HEK293 (cell line): Measurements from ENCODE around the gene RALGAPA2.
"Not testable (repeated sequence)": the region's sequence is repeated elsewhere in the genome, so short reads cannot be mapped to it uniquely, and the experiment has no call there.

Experiments used
- CTCF ChIA-PET: fragments of 350-600 bp; formaldehyde crosslinking; extraction: SDS; loops from one replicate; lab custom pipeline; 2021; ENCODE audit warnings: antibody characterized with exemption; lab: Yijun Ruan, JAX
- POLR2A ChIA-PET: fragments of 300-600 bp; formaldehyde crosslinking; extraction: SDS; loops from one replicate; lab custom pipeline; 2020; ENCODE audit warnings: antibody characterized with exemption, inconsistent platforms; lab: Yijun Ruan, JAX
- H3K27ac ChIP-seq: fragments of 200-500 bp; sonication (Bioruptor generic); 2 replicates; pipeline ENCODE4 v1.5.1; 2014; ENCODE audit warnings: low read depth, low read length, control low read depth, inconsistent platforms; ENCODE audit errors: extremely low read depth
- H3K36me3 ChIP-seq, 2 experiments: fragments of 200-500 bp in 1 of 2; sonication (Bioruptor generic) in 1 of 2; 1 replicate in 1 of 2; 2 replicates in 1 of 2; pipeline ENCODE4 v1.5.1; 2014 to 2017; ENCODE audit warnings: inconsistent platforms in 2 of 2, low read length in 2 of 2; ENCODE audit not compliant: control insufficient read depth in 2 of 2, insufficient read depth in 1 of 2
- H3K4me1 ChIP-seq: fragments of 200-500 bp; sonication (Bioruptor generic); 2 replicates; pipeline ENCODE4 v1.5.1; 2014; ENCODE audit warnings: mild to moderate bottlenecking, low read length, inconsistent platforms; ENCODE audit not compliant: control insufficient read depth, insufficient read depth
- H3K4me3 ChIP-seq: 2 replicates; pipeline ENCODE4 v1.5.1; 2011; ENCODE audit warnings: low read depth, mild to moderate bottlenecking, control low read depth, low read length, moderate library complexity
- H3K9me3 ChIP-seq: fragments of 200-500 bp; sonication (Bioruptor generic); 2 replicates; pipeline ENCODE4 v1.5.1; 2014; ENCODE audit warnings: low read depth, low read length, inconsistent platforms; ENCODE audit not compliant: control insufficient read depth, insufficient read depth
- GLI2 ChIP-seq: fragments of 450-650 bp; formaldehyde crosslinking; IDR thresholded peaks from 2 replicates; pipeline ENCODE4; 2017; ENCODE audit warnings: missing biosample characterization, missing genetic modification characterization, low read depth, borderline replicate concordance
- GLI4 ChIP-seq: fragments of 450-650 bp; formaldehyde crosslinking; IDR thresholded peaks from 2 replicates; pipeline ENCODE4 v1.5.1; 2016; ENCODE audit warnings: missing biosample characterization, missing genetic modification characterization
- GLIS1 ChIP-seq: fragments of 450-650 bp; formaldehyde crosslinking; IDR thresholded peaks from 2 replicates; pipeline ENCODE4 v1.5.1; 2016; ENCODE audit warnings: missing biosample characterization, missing genetic modification characterization
- KLF7 ChIP-seq: fragments of 450-650 bp; formaldehyde crosslinking; IDR thresholded peaks from 2 replicates; pipeline ENCODE4 v1.5.1; 2016; ENCODE audit warnings: missing biosample characterization, missing genetic modification characterization, borderline replicate concordance
- SP3 ChIP-seq: fragments of 450-650 bp; formaldehyde crosslinking; IDR thresholded peaks from 2 replicates; pipeline ENCODE4 v1.5.1; 2016; ENCODE audit warnings: missing biosample characterization, missing genetic modification characterization
- ZNF202 ChIP-seq: fragments of 450-650 bp; formaldehyde crosslinking; IDR thresholded peaks from 2 replicates; pipeline ENCODE4 v1.5.1; 2016; ENCODE audit warnings: missing biosample characterization, missing genetic modification characterization, borderline replicate concordance
- ZNF521 ChIP-seq: fragments of 450-650 bp; formaldehyde crosslinking; IDR thresholded peaks from 2 replicates; pipeline ENCODE4 v1.5.1; 2017; ENCODE audit warnings: missing biosample characterization, mild to moderate bottlenecking, missing genetic modification characterization
- ZNF600 ChIP-seq: fragments of 450-650 bp; formaldehyde crosslinking; IDR thresholded peaks from 2 replicates; pipeline ENCODE4 v1.5.1; 2016; ENCODE audit warnings: missing biosample characterization, missing genetic modification characterization
- ZNF830 ChIP-seq: fragments of 450-650 bp; IDR thresholded peaks from 2 replicates; pipeline ENCODE4 v1.5.0; 2018; ENCODE audit warnings: missing biosample characterization, missing genetic modification characterization, low read depth, mild to moderate bottlenecking, moderate library complexity
- TF ChIP-seq, protein P1 (sequence below): fragments of 450-650 bp; formaldehyde crosslinking; IDR thresholded peaks from 2 replicates; pipeline ENCODE4 v1.5.1; 2016; ENCODE audit warnings: missing biosample characterization, missing genetic modification characterization, borderline replicate concordance
- TF ChIP-seq, protein P2 (sequence below): fragments of 450-650 bp; formaldehyde crosslinking; IDR thresholded peaks from 2 replicates; pipeline ENCODE4 v1.5.1; 2016; ENCODE audit warnings: missing biosample characterization, missing genetic modification characterization

The RALGAPA2 gene

DNA sequence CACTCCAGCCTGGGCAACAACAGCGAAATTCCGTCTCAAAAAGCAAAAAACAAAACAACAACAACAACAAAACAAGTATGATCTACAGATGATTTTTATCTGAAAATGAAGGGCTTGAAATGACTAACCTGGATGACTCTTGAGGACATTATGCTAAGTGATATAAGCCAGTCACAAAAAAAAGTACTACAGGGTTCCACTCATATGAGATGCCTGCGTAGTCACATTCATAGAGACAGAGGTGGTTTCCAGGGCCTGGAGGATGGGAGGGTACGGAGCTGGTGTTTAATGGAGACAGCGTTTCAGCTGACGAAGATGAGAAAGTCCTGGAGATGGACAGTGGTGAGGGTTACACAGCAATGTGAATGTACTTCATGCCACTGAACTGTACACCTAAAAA is 352.8 kb downstream of the RALGAPA2 start:
- TF ChIP-seq ZNF830 (tag by site-specific recombination) (no peak), ZNF600 (0 out of 2 replicates have a peak, but pooled peaks have one; percentile 33)
- no peaks in the 10 kb centered on the region for H3K9me3 ChIP-seq
- no peaks in the 10 kb centered on the region for H3K36me3 ChIP-seq
- no peak overlapping the region for H3K27ac ChIP-seq
- ChIA-PET POLR2A (no interaction called here), CTCF (interaction anchor here (0.6 to 1.0 kb wide), 4 partner anchors 16 to 1219 kb away, joined by 3 to 4 read pairs (median 3); no protein-coding TSS in a partner anchor)
- H3K4me3 ChIP-seq: no peak overlapping the region
- H3K4me1 ChIP-seq: peaks cover 10% of the 10 kb centered on the region; the same call in 1 of the 2 replicates

DNA sequence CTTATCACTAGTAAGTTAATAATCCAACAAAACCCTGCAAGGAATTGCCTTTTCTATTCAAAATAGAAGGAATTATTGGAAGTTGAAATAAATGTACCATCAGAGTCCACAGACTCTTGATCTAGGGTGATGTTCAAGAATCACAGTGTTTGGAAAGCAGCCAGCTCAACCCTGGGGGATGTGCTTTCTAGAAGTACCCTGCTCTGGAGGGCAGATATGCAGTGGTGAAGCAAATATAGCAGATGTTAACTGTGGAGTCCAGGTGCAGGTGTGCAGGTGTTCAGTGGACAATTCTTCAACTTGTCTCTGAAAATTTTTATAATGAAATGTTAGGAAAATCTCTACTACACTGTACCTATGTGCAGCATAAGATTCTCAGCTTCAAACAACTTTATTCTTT is 353.6 kb downstream of the RALGAPA2 start:
- CTCF ChIA-PET: interaction anchor here (0.6 to 0.7 kb wide), 2 partner anchors 208 to 307 kb away, joined by 3 read pairs; no protein-coding TSS in a partner anchor
- Histone ChIP-seq H3K4me1 (peaks cover 6% of the 10 kb centered on the region; the same call in 1 of the 2 replicates), H3K36me3 (no peaks in the 10 kb centered on the region), H3K9me3 (no peaks in the 10 kb centered on the region), H3K27ac (no peak overlapping the region), H3K4me3 (no peak overlapping the region)
- POLR2A ChIA-PET: no interaction called here
- TF ChIP-seq ZNF202 (tag by site-specific recombination) (no peak), GLI4 (tag by site-specific recombination) (no peak), GLI2 (tag by site-specific recombination) (no peak)
- TF ChIP-seq, protein P1, sequence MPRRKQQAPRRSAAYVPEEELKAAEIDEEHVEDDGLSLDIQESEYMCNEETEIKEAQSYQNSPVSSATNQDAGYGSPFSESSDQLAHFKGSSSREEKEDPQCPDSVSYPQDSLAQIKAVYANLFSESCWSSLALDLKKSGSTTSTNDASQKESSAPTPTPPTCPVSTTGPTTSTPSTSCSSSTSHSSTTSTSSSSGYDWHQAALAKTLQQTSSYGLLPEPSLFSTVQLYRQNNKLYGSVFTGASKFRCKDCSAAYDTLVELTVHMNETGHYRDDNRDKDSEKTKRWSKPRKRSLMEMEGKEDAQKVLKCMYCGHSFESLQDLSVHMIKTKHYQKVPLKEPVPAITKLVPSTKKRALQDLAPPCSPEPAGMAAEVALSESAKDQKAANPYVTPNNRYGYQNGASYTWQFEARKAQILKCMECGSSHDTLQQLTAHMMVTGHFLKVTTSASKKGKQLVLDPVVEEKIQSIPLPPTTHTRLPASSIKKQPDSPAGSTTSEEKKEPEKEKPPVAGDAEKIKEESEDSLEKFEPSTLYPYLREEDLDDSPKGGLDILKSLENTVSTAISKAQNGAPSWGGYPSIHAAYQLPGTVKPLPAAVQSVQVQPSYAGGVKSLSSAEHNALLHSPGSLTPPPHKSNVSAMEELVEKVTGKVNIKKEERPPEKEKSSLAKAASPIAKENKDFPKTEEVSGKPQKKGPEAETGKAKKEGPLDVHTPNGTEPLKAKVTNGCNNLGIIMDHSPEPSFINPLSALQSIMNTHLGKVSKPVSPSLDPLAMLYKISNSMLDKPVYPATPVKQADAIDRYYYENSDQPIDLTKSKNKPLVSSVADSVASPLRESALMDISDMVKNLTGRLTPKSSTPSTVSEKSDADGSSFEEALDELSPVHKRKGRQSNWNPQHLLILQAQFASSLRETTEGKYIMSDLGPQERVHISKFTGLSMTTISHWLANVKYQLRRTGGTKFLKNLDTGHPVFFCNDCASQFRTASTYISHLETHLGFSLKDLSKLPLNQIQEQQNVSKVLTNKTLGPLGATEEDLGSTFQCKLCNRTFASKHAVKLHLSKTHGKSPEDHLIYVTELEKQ (tag by site-specific recombination): no peak

DNA sequence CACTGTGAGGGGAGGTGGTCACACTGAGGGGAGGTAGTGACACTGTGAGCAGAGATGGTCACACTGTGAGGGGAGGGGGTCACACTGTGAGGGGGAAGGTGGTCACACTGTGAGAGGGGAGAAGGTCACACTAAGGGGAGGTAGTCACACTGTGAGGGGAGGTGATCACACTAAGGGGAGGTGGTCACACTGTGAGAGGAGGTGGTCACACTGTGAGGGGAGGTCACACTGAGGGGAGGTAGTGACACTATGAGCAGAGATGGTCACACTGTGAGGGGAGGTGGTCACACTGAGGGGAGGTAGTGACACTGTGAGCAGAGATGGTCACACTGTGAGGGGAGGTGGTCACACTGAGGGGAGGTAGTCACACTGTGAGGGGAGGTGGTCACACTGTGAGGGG is 356.9 kb downstream of the RALGAPA2 start:
- H3K9me3 ChIP-seq, H3K36me3 ChIP-seq, POLR2A ChIA-PET, CTCF ChIA-PET, H3K4me3 ChIP-seq, H3K4me1 ChIP-seq, H3K27ac ChIP-seq: not testable (repeated sequence)
- TF ChIP-seq, protein P2, sequence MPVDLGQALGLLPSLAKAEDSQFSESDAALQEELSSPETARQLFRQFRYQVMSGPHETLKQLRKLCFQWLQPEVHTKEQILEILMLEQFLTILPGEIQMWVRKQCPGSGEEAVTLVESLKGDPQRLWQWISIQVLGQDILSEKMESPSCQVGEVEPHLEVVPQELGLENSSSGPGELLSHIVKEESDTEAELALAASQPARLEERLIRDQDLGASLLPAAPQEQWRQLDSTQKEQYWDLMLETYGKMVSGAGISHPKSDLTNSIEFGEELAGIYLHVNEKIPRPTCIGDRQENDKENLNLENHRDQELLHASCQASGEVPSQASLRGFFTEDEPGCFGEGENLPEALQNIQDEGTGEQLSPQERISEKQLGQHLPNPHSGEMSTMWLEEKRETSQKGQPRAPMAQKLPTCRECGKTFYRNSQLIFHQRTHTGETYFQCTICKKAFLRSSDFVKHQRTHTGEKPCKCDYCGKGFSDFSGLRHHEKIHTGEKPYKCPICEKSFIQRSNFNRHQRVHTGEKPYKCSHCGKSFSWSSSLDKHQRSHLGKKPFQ (tag by site-specific recombination): peak; percentile 92

DNA sequence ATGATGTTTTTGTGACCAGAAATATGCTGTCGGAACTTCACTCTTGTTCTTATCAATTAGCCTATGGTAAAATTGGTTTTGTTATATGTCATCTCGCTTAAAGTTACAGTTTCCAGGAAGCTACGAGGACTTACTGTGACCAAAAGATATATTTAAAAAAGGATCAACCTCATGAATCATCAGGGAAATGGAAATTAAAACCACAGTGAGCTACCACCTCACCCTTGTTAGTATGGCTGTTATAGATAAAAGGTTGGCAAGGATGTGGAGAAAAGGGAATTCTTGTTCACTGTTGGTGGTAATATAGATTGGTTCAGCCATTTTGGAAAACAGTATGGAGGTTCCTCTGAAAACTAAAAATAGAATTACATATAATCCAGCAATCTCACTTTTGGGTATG is 358.9 kb downstream of the RALGAPA2 start:
- TF ChIP-seq GLIS1 (tag by site-specific recombination): no peak
- no peak for TF ChIP-seq SP3 (tag by site-specific recombination)
- TF ChIP-seq KLF7 (tag by site-specific recombination): no peak
- TF ChIP-seq ZNF521 (tag by site-specific recombination): no peak
- Histone ChIP-seq H3K4me3 (no peak overlapping the region), H3K27ac (no peak overlapping the region), H3K36me3 (no peaks in the 10 kb centered on the region), H3K9me3 (no peaks in the 10 kb centered on the region), H3K4me1 (no peaks in the 10 kb centered on the region)
- ChIA-PET POLR2A (no interaction called here), CTCF (interaction anchor here (0.9 kb wide), 1 partner anchor 270 kb away, joined by 6 read pairs; no protein-coding TSS in a partner anchor)
